HG03575 (cell line): ENCODE data around the gene RAB13.

ENCODE experiments used
- ATAC-seq: cut with Tn5 transposase; IDR thresholded peaks from one replicate; pipeline ENCODE4 v1.9.1; 2021; ENCODE audit not compliant: unreplicated experiment, insufficient number of reproducible peaks, low FRiP score; ENCODE audit errors: extremely low read depth

Gene RAB13

GRCh38 chr1:153959454-153959853, 26.7 kb downstream of the RAB13 start:
- no peak for ATAC-seq

GRCh38 chr1:153958961-153959260, 27.2 kb downstream of the RAB13 start:
- ATAC-seq: no peak

GRCh38 chr1:153958111-153958960, 27.8 kb downstream of the RAB13 start, which contains the start of gene CRTC2:
Gene CRTC2, minus strand, starts transcription at chr1:153958612. Its CDS starts 115 bp downstream, at chr1:153958497.
- peak; percentile 46 for ATAC-seq

- no peak for ATAC-seq
Measured at GRCh38 chr1:153957744-153958110, 28.4 kb downstream of the RAB13 start.

GRCh38 chr1:153956997-153957715, 29.0 kb downstream of the RAB13 start:
- ATAC-seq: no peak

GRCh38 chr1:153954826-153955225, 31.3 kb downstream of the RAB13 start:
- no peak for ATAC-seq

- no peak for ATAC-seq
Measured at GRCh38 chr1:153953859-153954365, 32.2 kb downstream of the RAB13 start.

GRCh38 chr1:153951801-153952200, 34.3 kb downstream of the RAB13 start:
- ATAC-seq: no peak

GRCh38 chr1:153951183-153951582, 35.0 kb downstream of the RAB13 start:
- no peak for ATAC-seq

- no peak for ATAC-seq
Measured at GRCh38 chr1:153946622-153947241, 39.4 kb downstream of the RAB13 start, which contains the start of gene DENND4B. Gene DENND4B, minus strand, starts transcription at chr1:153946718. Its CDS starts 2,344 bp downstream, at chr1:153944374.

- peak; percentile 41 for ATAC-seq
Measured at GRCh38 chr1:153945795-153946621, 40.1 kb downstream of the RAB13 start.

GRCh38 chr1:153945131-153945794, 40.9 kb downstream of the RAB13 start:
- ATAC-seq: no peak

- no peak for ATAC-seq
Measured at GRCh38 chr1:153944827-153945117, 41.4 kb downstream of the RAB13 start.

- no peak for ATAC-seq
Measured at GRCh38 chr1:153944005-153944826, 41.9 kb downstream of the RAB13 start.

- no peak for ATAC-seq
Measured at GRCh38 chr1:153942766-153943549, 43.2 kb downstream of the RAB13 start.

- ATAC-seq: no peak
Measured at GRCh38 chr1:153941826-153942725, 44.1 kb downstream of the RAB13 start.
